ENCODE measurements around the gene MAPKAPK2.

Gene MAPKAPK2

DNA sequence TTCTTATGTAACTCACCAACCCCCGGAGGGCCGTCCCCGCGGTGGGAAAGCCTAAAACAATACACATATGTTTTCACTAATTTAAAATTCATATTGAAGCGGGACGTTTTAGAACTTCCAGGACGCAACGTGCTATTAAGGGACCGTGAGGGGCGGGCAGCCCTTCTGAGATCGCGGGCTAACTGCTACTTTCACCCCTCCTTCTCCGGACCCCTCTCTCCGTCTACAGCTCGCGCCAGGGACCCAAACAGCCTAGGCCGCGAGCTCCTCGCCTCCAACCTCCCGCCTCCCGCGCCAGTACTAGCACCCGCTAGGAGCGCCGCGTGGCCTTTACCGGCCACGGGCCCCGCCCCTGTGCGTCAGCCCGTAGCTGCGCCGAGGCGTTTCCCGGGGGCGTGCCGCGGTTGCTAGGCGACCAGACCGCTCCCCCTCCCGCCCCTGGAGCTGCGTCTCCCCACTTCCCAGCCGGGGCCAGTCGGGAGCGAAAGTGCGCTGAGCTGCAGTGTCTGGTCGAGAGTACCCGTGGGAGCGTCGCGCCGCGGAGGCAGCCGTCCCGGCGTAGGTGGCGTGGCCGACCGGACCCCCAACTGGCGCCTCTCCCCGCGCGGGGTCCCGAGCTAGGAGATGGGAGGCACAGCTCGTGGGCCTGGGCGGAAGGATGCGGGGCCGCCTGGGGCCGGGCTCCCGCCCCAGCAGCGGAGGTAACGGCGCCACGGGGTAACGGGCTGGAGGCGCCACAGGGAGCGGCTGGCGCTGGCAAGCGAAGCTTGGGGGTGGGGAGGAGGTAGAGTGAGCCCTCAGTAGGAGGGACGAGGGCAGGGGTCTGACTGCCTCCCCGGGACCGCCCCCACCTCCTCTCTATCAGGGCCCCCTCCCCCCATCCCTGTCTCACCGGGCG, 49.4 kb upstream of the MAPKAPK2 start, which contains the start of gene DYRK3 (continued):
- TF ChIP-seq ZNF354C (tag by site-specific recombination; IDR thresholded peaks at IDR 0.05; ENCODE audit: borderline replicate concordance, low read depth) (no peak), ZNF621 (tag by site-specific recombination; IDR thresholded peaks at IDR 0.05) (no peak), GLIS2 (tag by site-specific recombination; IDR thresholded peaks at IDR 0.05) (peak; percentile 97), TCF7L2 (IDR thresholded peaks at IDR 0.05; ENCODE audit: borderline replicate concordance, low read depth, low read length) (no peak), ZNF155 (tag by site-specific recombination; IDR thresholded peaks at IDR 0.05) (no peak), ZNF548 (tag by site-specific recombination; IDR thresholded peaks at IDR 0.05) (no peak), ZNF571 (tag by site-specific recombination; IDR thresholded peaks at IDR 0.05) (no peak), ZNF624 (tag by site-specific recombination; IDR thresholded peaks at IDR 0.05) (no peak), ZNF133 (tag by site-specific recombination; IDR thresholded peaks at IDR 0.05) (no peak), ZNF561 (tag by site-specific recombination; IDR thresholded peaks at IDR 0.05; ENCODE audit: borderline replicate concordance) (no peak; the same call in 1 of the 2 replicates), ZBTB1 (tag by site-specific recombination; IDR thresholded peaks at IDR 0.05) (no peak), TRIM28 (IDR thresholded peaks at IDR 0.05; ENCODE audit: borderline replicate concordance, low read length) (no peak), ZNF391 (tag by site-specific recombination; IDR thresholded peaks at IDR 0.05; ENCODE audit: borderline replicate concordance, low read depth) (0 out of 2 replicates have a peak, but pooled peaks have one; percentile 30), KLF8 (tag by site-specific recombination; IDR thresholded peaks at IDR 0.05) (peak; percentile 97; the same call in 1 of the 2 replicates)
- TF ChIP-seq, protein P1, sequence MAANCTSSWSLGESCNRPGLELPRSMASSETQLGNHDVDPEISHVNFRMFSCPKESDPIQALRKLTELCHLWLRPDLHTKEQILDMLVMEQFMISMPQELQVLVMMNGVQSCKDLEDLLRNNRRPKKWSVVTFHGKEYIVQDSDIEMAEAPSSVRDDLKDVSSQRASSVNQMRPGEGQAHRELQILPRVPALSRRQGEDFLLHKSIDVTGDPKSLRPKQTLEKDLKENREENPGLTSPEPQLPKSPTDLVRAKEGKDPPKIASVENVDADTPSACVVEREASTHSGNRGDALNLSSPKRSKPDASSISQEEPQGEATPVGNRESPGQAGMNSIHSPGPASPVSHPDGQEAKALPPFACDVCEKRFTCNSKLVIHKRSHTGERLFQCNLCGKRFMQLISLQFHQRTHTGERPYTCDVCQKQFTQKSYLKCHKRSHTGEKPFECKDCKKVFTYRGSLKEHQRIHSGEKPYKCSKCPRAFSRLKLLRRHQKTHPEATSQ (tag by site-specific recombination; IDR thresholded peaks at IDR 0.05): peak; percentile 55; the same call in 1 of the 2 replicates
- TF ChIP-seq, protein P2, sequence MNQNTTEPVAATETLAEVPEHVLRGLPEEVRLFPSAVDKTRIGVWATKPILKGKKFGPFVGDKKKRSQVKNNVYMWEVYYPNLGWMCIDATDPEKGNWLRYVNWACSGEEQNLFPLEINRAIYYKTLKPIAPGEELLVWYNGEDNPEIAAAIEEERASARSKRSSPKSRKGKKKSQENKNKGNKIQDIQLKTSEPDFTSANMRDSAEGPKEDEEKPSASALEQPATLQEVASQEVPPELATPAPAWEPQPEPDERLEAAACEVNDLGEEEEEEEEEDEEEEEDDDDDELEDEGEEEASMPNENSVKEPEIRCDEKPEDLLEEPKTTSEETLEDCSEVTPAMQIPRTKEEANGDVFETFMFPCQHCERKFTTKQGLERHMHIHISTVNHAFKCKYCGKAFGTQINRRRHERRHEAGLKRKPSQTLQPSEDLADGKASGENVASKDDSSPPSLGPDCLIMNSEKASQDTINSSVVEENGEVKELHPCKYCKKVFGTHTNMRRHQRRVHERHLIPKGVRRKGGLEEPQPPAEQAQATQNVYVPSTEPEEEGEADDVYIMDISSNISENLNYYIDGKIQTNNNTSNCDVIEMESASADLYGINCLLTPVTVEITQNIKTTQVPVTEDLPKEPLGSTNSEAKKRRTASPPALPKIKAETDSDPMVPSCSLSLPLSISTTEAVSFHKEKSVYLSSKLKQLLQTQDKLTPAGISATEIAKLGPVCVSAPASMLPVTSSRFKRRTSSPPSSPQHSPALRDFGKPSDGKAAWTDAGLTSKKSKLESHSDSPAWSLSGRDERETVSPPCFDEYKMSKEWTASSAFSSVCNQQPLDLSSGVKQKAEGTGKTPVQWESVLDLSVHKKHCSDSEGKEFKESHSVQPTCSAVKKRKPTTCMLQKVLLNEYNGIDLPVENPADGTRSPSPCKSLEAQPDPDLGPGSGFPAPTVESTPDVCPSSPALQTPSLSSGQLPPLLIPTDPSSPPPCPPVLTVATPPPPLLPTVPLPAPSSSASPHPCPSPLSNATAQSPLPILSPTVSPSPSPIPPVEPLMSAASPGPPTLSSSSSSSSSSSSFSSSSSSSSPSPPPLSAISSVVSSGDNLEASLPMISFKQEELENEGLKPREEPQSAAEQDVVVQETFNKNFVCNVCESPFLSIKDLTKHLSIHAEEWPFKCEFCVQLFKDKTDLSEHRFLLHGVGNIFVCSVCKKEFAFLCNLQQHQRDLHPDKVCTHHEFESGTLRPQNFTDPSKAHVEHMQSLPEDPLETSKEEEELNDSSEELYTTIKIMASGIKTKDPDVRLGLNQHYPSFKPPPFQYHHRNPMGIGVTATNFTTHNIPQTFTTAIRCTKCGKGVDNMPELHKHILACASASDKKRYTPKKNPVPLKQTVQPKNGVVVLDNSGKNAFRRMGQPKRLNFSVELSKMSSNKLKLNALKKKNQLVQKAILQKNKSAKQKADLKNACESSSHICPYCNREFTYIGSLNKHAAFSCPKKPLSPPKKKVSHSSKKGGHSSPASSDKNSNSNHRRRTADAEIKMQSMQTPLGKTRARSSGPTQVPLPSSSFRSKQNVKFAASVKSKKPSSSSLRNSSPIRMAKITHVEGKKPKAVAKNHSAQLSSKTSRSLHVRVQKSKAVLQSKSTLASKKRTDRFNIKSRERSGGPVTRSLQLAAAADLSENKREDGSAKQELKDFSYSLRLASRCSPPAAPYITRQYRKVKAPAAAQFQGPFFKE (tag by site-specific recombination; IDR thresholded peaks at IDR 0.05; ENCODE audit: borderline replicate concordance): no peak
- TF ChIP-seq, protein P3, sequence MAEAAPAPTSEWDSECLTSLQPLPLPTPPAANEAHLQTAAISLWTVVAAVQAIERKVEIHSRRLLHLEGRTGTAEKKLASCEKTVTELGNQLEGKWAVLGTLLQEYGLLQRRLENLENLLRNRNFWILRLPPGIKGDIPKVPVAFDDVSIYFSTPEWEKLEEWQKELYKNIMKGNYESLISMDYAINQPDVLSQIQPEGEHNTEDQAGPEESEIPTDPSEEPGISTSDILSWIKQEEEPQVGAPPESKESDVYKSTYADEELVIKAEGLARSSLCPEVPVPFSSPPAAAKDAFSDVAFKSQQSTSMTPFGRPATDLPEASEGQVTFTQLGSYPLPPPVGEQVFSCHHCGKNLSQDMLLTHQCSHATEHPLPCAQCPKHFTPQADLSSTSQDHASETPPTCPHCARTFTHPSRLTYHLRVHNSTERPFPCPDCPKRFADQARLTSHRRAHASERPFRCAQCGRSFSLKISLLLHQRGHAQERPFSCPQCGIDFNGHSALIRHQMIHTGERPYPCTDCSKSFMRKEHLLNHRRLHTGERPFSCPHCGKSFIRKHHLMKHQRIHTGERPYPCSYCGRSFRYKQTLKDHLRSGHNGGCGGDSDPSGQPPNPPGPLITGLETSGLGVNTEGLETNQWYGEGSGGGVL (tag by site-specific recombination; IDR thresholded peaks at IDR 0.05): peak; percentile 94
- TF ChIP-seq, protein P4, sequence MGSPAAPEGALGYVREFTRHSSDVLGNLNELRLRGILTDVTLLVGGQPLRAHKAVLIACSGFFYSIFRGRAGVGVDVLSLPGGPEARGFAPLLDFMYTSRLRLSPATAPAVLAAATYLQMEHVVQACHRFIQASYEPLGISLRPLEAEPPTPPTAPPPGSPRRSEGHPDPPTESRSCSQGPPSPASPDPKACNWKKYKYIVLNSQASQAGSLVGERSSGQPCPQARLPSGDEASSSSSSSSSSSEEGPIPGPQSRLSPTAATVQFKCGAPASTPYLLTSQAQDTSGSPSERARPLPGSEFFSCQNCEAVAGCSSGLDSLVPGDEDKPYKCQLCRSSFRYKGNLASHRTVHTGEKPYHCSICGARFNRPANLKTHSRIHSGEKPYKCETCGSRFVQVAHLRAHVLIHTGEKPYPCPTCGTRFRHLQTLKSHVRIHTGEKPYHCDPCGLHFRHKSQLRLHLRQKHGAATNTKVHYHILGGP (tag by site-specific recombination; IDR thresholded peaks at IDR 0.05): no peak
- TF ChIP-seq, protein P5, sequence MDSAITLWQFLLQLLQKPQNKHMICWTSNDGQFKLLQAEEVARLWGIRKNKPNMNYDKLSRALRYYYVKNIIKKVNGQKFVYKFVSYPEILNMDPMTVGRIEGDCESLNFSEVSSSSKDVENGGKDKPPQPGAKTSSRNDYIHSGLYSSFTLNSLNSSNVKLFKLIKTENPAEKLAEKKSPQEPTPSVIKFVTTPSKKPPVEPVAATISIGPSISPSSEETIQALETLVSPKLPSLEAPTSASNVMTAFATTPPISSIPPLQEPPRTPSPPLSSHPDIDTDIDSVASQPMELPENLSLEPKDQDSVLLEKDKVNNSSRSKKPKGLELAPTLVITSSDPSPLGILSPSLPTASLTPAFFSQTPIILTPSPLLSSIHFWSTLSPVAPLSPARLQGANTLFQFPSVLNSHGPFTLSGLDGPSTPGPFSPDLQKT (IDR thresholded peaks at IDR 0.05; ENCODE audit: borderline replicate concordance, low read depth, low read length): no peak
- TF ChIP-seq, protein P6, sequence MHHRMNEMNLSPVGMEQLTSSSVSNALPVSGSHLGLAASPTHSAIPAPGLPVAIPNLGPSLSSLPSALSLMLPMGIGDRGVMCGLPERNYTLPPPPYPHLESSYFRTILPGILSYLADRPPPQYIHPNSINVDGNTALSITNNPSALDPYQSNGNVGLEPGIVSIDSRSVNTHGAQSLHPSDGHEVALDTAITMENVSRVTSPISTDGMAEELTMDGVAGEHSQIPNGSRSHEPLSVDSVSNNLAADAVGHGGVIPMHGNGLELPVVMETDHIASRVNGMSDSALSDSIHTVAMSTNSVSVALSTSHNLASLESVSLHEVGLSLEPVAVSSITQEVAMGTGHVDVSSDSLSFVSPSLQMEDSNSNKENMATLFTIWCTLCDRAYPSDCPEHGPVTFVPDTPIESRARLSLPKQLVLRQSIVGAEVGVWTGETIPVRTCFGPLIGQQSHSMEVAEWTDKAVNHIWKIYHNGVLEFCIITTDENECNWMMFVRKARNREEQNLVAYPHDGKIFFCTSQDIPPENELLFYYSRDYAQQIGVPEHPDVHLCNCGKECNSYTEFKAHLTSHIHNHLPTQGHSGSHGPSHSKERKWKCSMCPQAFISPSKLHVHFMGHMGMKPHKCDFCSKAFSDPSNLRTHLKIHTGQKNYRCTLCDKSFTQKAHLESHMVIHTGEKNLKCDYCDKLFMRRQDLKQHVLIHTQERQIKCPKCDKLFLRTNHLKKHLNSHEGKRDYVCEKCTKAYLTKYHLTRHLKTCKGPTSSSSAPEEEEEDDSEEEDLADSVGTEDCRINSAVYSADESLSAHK (tag by site-specific recombination; IDR thresholded peaks at IDR 0.05): no peak
- TF ChIP-seq, protein P7, sequence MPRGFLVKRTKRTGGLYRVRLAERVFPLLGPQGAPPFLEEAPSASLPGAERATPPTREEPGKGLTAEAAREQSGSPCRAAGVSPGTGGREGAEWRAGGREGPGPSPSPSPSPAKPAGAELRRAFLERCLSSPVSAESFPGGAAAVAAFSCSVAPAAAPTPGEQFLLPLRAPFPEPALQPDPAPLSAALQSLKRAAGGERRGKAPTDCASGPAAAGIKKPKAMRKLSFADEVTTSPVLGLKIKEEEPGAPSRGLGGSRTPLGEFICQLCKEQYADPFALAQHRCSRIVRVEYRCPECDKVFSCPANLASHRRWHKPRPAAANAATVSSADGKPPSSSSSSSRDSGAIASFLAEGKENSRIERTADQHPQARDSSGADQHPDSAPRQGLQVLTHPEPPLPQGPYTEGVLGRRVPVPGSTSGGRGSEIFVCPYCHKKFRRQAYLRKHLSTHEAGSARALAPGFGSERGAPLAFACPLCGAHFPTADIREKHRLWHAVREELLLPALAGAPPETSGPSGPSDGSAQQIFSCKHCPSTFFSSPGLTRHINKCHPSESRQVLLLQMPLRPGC (tag by site-specific recombination; IDR thresholded peaks at IDR 0.05): 0 out of 2 replicates have a peak, but pooled peaks have one; percentile 50

Measured in HEK293 (cell line).